Activated CD8-positive, alpha-beta T cell treated with anti-CD3 and anti-CD28 coated beads for 36 hours (primary cell): Measurements from ENCODE around the gene MKNK2. TPM values are rescaled to one million over a fixed set of nuclear protein-coding genes. Genes with fewer than 3 reads are reported as not detected.

Source experiments
- ATAC-seq: fragments of 200-7000 bp; cut with Tn5 transposase; one replicate; pipeline ENCODE4 v1.10.0; 2021; ENCODE audit warnings: mild to moderate bottlenecking, moderate library complexity
- CTCF ChIA-PET: fragments of 350-600 bp; sonication (Branson Sonifier 250); formaldehyde crosslinking; loops from one replicate; lab custom pipeline; 2021; ENCODE audit warnings: antibody characterized with exemption; lab: Charles Lee
- POLR2A ChIA-PET: fragments of 350-600 bp; sonication (Branson Sonifier 250); formaldehyde crosslinking; loops from one replicate; lab custom pipeline; 2021; ENCODE audit warnings: antibody characterized with exemption; lab: Charles Lee
- DNase-seq: peaks from one replicate; pipeline ENCODE4 v3.0.0-alpha.2; 2020
- H3K27ac Mint-ChIP-seq: one replicate; pipeline ENCODE4 v1.8.0; 2021; ENCODE audit warnings: mild to moderate bottlenecking, mixed read lengths
- H3K27me3 Mint-ChIP-seq: one replicate; pipeline ENCODE4 v1.8.0; 2021; ENCODE audit warnings: mixed read lengths
- H3K36me3 Mint-ChIP-seq: one replicate; pipeline ENCODE4 v1.8.0; 2021; ENCODE audit warnings: low read depth, mixed read lengths
- H3K4me1 Mint-ChIP-seq: one replicate; pipeline ENCODE4 v1.8.0; 2021; ENCODE audit warnings: low read depth, mixed read lengths
- H3K4me3 Mint-ChIP-seq: one replicate; pipeline ENCODE4 v1.8.0; 2021; ENCODE audit warnings: mild to moderate bottlenecking, moderate library complexity, mixed read lengths
- H3K9me3 Mint-ChIP-seq: one replicate; pipeline ENCODE4 v1.8.0; 2021; ENCODE audit warnings: mixed read lengths
- CTCF ChIP-seq: fragments of 200-600 bp; IDR thresholded peaks from one replicate; pipeline ENCODE4 v1.8.0; 2022; ENCODE audit warnings: antibody characterized with exemption, mild to moderate bottlenecking
- intact Hi-C: fragments of 100-400 bp; cut with micrococcal nuclease; formaldehyde crosslinking; loops from one replicate; pipeline ENCODE4 v1.10.0; 2022
- total RNA-seq, 2 experiments: library from RNA; stranded (reverse); gene quantifications; one replicate each; pipeline ENCODE4 v1.2.3, GENCODE V29; 2021

MKNK2 gene
- total RNA-seq, 2 experiments from 2014 or later = 323 to 327 TPM

- ChIA-PET POLR2A (interaction anchor here (1.0 kb wide), 1 partner anchor 68 kb away, joined by 3 read pairs; no protein-coding TSS in a partner anchor), CTCF (interaction anchor here (0.9 to 6.5 kb wide), 3 partner anchors 13 to 101 kb away, joined by 3 to 25 read pairs (median 3); no protein-coding TSS in a partner anchor)
- Mint-ChIP-seq H3K9me3 (peaks cover 3% of the 10 kb centered on the region), H3K36me3 (peaks cover 1% of the 10 kb centered on the region), H3K4me3 (no peak overlapping the region), H3K27ac (no peak overlapping the region), H3K27me3 (no peaks in the 10 kb centered on the region), H3K4me1 (peaks cover 4% of the 10 kb centered on the region)
- intact Hi-C loops = loop anchor here (5.0 kb wide), 1 partner anchor 65 kb away; no protein-coding TSS in a partner anchor
- TF ChIP-seq CTCF = no peak
- no peak for DNase-seq
- ATAC-seq = no peak
These were observed 28.8 kb downstream of the MKNK2 start for GRCh38 chr19:2022289-2022688.

- POLR2A ChIA-PET = no interaction called here
These were observed 29.4 kb downstream of the MKNK2 start for GRCh38 chr19:2021453-2022140.

GRCh38 chr19:2018752-2019151 lies 32.3 kb downstream of the MKNK2 start:
- peaks cover 15% of the 10 kb centered on the region for H3K4me1 Mint-ChIP-seq
- H3K27me3 Mint-ChIP-seq = no peaks in the 10 kb centered on the region
- no peaks in the 10 kb centered on the region for H3K9me3 Mint-ChIP-seq
- CTCF ChIA-PET = interaction anchor here (1.0 to 6.5 kb wide), 8 partner anchors 15 to 153 kb away, joined by 3 to 25 read pairs (median 5); no protein-coding TSS in a partner anchor
- no peak overlapping the region for H3K4me3 Mint-ChIP-seq
- DNase-seq (no peak), ATAC-seq (no peak)
- peaks cover 1% of the 10 kb centered on the region for H3K36me3 Mint-ChIP-seq
- POLR2A ChIA-PET = no interaction called here
- intact Hi-C loops = loop anchor here (5.0 kb wide), 1 partner anchor 49 kb away; no protein-coding TSS in a partner anchor
- TF ChIP-seq CTCF = no peak
- no peak overlapping the region for H3K27ac Mint-ChIP-seq

More at GRCh38 chr19:2021453-2022140, 29.4 kb downstream of the MKNK2 start:
- Mint-ChIP-seq H3K27ac (no peak overlapping the region), H3K4me1 (peaks cover 4% of the 10 kb centered on the region), H3K36me3 (peaks cover 1% of the 10 kb centered on the region), H3K4me3 (no peak overlapping the region), H3K27me3 (no peaks in the 10 kb centered on the region), H3K9me3 (peaks cover 3% of the 10 kb centered on the region)
- no peak for TF ChIP-seq CTCF
- no peak for ATAC-seq
- CTCF ChIA-PET = interaction anchor here (2.8 to 6.5 kb wide), 2 partner anchors 12 to 48 kb away, joined by 14 to 25 read pairs; no protein-coding TSS in a partner anchor
- intact Hi-C loops = loop anchor here (5.0 kb wide), 1 partner anchor 66 kb away; no protein-coding TSS in a partner anchor
- DNase-seq = no peak

- Mint-ChIP-seq H3K4me3 (peak overlapping the region; percentile 69), H3K4me1 (peaks cover 20% of the 10 kb centered on the region), H3K27ac (no peak overlapping the region), H3K9me3 (no peaks in the 10 kb centered on the region), H3K36me3 (peaks cover 8% of the 10 kb centered on the region), H3K27me3 (no peaks in the 10 kb centered on the region)
- POLR2A ChIA-PET = interaction anchor here (1.1 kb wide), 1 partner anchor 37 kb away, joined by 4 read pairs; no protein-coding TSS in a partner anchor
- intact Hi-C loops = loop anchor here (5.0 kb wide), 1 partner anchor 51 kb away; no protein-coding TSS in a partner anchor
- ATAC-seq (peak; percentile 83), DNase-seq (peak; percentile 75)
- TF ChIP-seq CTCF = no peak
- CTCF ChIA-PET = interaction anchor here (1.3 to 1.4 kb wide), 2 partner anchors 88 to 140 kb away, joined by 3 read pairs; no protein-coding TSS in a partner anchor
These were observed 34.8 kb downstream of the MKNK2 start for GRCh38 chr19:2016041-2016807.
